GM21515 (cell line): ENCODE data around the gene IGSF3.

ENCODE experiments used
- ATAC-seq: cut with Tn5 transposase; IDR thresholded peaks from one replicate; pipeline ENCODE4 v1.9.1; 2021; ENCODE audit not compliant: unreplicated experiment

IGSF3 gene

DNA sequence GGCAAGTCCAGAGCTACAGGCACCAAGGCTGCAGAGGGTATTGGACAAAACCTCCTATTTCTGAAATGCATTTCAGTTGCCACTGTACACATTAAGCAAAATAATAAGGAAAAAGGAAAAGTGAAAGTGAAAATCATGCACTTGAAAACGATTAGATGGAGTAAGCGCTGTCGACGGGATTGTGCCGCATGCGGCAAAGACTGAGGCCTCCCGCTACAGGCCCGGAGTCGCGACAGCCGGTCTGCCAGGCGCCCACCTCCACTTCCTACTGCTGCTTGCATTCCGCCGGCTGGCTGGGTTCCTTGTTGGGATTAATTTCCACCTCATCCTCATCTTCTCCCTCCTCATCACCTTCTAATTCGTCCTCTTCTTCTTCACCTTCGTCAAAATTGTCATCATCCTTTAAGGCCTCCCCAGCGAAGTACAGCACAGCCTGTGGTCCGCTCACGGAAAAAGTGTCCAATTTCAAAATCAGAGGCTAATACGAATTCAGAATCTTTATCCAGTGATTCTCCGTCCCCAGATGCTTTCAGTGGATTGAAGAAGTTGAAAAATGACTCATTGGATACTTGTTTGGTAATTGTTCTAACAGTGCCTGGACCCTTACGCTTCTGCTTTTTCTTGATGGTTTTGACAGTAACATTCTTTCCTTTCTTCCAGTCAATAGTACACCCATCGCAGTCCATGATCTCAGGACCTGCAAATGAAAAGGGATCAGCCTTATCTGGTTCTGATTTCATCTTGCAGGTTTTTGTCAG, 134.7 kb downstream of the IGSF3 start:
- no peak for ATAC-seq

DNA sequence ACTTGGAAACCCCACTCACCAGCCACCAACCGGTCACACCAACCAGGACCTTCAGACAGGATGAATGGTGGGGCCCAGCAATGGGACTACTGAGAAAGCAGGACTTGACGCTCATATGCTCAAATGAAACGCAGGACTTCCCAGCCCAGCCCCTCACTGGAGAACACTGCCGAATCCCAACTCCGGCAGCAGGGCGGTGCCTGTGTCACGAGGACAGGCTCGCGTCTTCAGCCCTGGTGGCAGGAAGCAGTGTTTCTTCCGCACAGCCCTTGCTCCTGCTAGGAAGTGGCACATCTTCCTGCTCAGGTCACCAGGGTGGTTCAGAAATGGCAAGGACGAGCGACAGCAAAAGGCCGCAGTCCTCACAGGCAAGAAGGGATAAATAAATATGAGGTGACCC, 135.6 kb downstream of the IGSF3 start:
- no peak for ATAC-seq

GRCh38 chr1:116529681-116530080, 137.9 kb downstream of the IGSF3 start:
- no peak for ATAC-seq

DNA sequence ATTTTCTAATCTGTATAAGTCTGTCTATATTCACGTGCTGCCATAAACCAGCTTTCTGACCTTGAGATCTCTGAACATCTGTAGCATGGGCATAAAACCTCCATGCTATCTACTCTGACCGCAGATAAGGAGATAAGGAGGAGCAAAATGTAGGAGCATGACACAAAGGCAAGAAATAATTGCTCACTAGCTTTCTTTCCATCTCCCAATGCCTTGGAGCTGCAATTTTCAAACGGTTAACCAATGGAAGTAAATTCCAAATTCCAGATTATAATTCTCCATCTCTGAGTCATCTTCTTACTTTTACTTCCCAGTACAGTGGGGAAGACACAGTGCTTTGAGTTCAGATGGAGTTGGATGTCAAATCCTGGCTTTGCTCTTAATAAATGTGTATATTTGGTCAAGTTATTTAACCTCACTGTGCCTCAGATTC, 138.3 kb downstream of the IGSF3 start:
- no peak for ATAC-seq

DNA sequence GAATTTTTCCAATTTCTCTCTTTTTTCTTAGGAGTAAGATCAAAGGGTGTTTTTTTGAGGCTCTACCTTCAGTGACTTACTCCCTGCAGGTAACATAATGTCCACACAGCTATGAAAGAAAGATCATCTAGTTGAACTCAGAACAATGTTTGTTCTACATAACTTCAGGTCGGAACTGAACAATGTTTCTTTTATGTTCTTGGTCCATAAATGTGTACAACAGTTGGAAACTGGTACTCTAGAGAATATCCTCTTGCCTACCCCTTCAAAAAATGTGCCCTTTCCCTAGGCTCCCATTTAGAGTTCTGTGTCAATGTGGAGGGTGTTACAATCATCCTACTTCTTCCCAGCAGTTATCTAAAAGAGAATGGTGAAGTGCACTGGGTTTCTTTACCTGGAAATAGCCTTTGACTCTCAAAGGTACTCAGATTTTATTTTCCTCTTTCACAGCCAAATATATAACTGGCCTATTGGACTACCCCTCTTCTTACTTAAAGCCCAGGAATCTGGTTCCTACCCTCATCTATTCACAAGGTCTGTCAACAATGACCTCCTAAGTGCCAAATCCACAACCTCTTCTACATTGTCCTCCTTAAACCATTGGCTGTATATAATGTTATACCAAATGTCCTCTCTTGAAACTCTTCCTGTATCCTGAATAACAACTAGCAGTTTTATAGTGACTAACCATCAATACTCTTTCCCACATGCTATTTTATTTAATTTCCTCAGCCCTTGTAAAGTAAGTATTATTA, 139.0 kb downstream of the IGSF3 start:
- ATAC-seq, result no peak

DNA sequence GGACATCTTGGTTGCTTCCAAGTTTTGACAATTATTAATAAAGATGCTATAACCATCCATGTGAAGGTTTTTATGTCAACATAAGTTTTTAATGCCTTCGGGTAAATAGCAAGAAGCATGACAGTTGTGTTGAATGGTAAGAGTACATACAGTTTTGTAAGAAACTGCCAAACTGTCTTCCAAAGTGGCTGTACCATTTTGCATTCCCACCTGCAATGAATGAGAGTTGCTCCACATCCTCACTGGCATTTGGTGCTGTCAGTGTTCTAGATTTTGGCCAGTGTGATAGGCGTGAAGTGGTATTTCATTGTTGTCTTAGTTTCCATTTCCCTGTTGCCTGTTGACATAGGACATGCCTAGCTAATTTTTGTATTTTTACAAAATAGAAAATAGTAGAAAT, 142.1 kb downstream of the IGSF3 start:
- ATAC-seq, result no peak
